HG02943 (cell line): Measurements from ENCODE around the gene PRAMEF15.
"Not testable (repeated sequence)": the region's sequence is repeated elsewhere in the genome, so short reads cannot be mapped to it uniquely, and the experiment has no call there.

ENCODE experiments used
- ATAC-seq: cut with Tn5 transposase; IDR thresholded peaks from one replicate; pipeline ENCODE4 v1.9.1; 2021; ENCODE audit warnings: mild to moderate bottlenecking, low read depth, moderate library complexity; ENCODE audit not compliant: unreplicated experiment

Gene PRAMEF15

GRCh38 chr1:13315281-13315680 is at the start of gene PRAMEF15:
PRAMEF15 (plus strand) TSS chr1:13315581; CDS start chr1:13318408, 2,827 bp downstream.
- not testable (repeated sequence) for ATAC-seq

- not testable (repeated sequence) for ATAC-seq
Observed at GRCh38 chr1:13277016-13277415, 38.4 kb upstream of the PRAMEF15 start.

GRCh38 chr1:13279617-13280016 is 35.8 kb upstream of the PRAMEF15 start:
- not testable (repeated sequence) for ATAC-seq

- ATAC-seq = not testable (repeated sequence)
Observed at GRCh38 chr1:13285037-13285436, 30.3 kb upstream of the PRAMEF15 start, which contains the start of gene PRAMEF8. PRAMEF8 (minus strand) TSS chr1:13285137; CDS start chr1:13284091, 1,046 bp downstream.

DNA sequence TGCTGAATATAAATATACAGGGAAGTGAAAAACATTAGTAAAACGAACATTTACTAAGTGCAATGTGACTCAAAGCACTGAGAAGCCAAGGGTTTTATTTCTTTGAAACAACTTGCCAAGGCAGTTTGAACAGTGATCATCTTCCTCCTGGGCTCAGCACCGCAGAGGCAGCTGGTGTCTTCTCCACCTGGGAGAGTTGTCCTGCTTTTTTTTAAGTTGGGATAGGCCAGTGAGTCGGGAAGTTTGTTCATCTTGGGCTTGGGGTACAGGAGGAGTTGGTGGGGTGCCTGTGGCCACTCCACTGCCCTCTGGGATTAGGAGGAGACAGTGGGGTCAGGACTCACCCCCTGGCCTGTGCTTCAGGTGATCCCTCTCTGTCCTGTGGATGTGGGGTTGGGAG is 26.4 kb upstream of the PRAMEF15 start:
- not testable (repeated sequence) for ATAC-seq

GRCh38 chr1:13297216-13297931 is 18.0 kb upstream of the PRAMEF15 start:
- not testable (repeated sequence) for ATAC-seq

- ATAC-seq = not testable (repeated sequence)
Observed at GRCh38 chr1:13298699-13299098, 16.7 kb upstream of the PRAMEF15 start.

- ATAC-seq = not testable (repeated sequence)
Observed at GRCh38 chr1:13302197-13302596, 13.2 kb upstream of the PRAMEF15 start.

GRCh38 chr1:13303239-13303638 is 12.1 kb upstream of the PRAMEF15 start, which contains the start of gene PRAMEF33:
PRAMEF33 (plus strand) TSS chr1:13303539; CDS start chr1:13305955, 2,416 bp downstream.
- not testable (repeated sequence) for ATAC-seq

GRCh38 chr1:13342496-13342895 is 27.1 kb downstream of the PRAMEF15 start:
- ATAC-seq = not testable (repeated sequence)

DNA sequence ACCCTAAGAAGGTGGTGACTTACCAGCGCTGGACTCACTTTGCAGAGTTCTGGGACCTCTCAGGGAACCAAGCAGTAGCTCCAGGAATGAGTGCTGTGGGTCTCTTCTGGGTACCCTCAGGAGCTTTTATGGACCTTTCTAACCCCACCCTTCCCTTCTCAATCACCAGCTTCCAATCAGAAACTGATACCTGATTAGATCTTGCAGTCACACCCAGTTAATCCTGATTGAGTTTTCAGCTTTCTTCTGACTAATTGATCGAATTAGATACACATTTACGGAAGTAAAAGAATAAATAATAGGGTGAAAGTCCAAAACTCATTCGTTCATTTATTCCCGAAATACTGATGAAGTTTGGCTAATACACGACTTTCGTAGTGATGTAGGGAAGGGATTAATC is 31.7 kb downstream of the PRAMEF15 start, which contains the start of gene PRAMEF14:
Gene PRAMEF14 (minus strand): TSS at position 101 of the 400 bp plus-strand sequence. CDS start 1,820 bp downstream, outside the sequence.
- not testable (repeated sequence) for ATAC-seq

DNA sequence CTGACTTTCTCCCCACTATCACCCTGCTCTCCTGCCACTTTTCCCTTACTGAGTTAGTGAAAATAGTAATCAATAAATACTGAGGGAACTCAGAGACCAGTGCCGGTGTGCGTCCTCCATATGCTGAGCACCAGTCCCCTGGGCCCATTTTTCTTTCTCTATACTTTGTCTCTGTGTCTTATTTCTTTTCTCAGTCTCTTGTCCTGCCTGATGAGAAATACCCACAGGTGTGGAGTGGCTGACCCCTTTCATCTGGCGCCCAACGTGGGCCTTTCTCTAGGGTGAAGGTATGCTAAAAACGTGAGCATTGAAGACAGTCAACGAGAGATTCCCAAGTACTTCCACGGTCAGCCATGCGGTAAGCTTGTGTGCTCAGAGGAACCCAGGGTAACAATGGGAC is 38.1 kb downstream of the PRAMEF15 start:
- not testable (repeated sequence) for ATAC-seq

GRCh38 chr1:13354475-13354874 is 39.1 kb downstream of the PRAMEF15 start:
- not testable (repeated sequence) for ATAC-seq

- not testable (repeated sequence) for ATAC-seq
Observed at GRCh38 chr1:13356774-13357173, 41.4 kb downstream of the PRAMEF15 start.

GRCh38 chr1:13362364-13362763 is 47.0 kb downstream of the PRAMEF15 start:
- not testable (repeated sequence) for ATAC-seq

GRCh38 chr1:13364928-13365327 is 49.5 kb downstream of the PRAMEF15 start:
- ATAC-seq = not testable (repeated sequence)

DNA sequence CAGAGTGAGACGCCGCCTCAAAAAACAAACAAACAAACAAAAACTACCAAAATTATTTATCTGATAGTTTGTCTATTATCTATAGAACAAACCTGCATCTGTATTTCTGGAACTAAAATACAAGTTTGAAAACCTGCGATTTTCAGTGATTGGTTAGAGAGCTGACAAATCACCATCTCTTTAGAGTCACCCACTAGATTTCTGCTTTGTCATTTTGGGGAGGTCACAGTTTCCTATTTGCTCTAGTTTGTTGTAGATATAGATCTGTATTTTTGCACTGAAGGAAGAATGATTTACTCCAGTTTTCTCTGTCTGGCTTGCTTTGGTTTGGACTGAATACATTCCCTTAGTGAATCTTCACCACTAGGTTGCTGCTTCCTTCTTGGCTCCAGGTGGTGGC is 51.2 kb downstream of the PRAMEF15 start:
- ATAC-seq = not testable (repeated sequence)

- not testable (repeated sequence) for ATAC-seq
Observed at GRCh38 chr1:13368544-13368943, 53.2 kb downstream of the PRAMEF15 start.
